Measurements from ENCODE around the gene OR2V1. TPM values are rescaled to one million over a fixed set of nuclear protein-coding genes. Genes with fewer than 3 reads are reported as not detected.

Gene OR2V1
- total and polyA plus RNA-seq, 2 donors (not counting 1 experiment from before 2014, with no cell fraction given) = not detected

DNA sequence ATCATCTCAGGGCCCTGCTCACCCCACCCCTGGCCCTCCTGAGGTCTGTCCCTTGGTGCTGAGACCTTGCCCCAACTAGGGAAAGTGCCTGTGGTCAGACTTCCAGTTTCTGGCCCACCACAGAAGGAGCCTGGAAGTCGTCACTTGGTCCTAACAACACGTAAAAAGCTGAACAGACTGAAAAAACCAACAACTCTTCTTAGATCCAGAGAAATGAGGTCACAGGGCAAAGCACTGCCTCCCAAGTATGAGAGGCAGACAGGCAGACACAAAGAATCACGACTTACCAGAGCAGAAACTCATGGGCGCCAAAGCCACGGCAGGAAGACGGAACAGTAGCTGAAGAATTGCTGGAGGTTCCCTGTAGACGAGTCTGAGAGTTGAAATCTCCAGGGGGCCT, 38.5 kb downstream of the OR2V1 start:
- Histone ChIP-seq H3K27me3 (replicated peaks in 1 of 4; ENCODE audit: control extremely low read depth in 1 of 4, control insufficient read depth in 3 of 4, insufficient read depth in 4 of 4, low read length in 3 of 4) (peaks cover 0 to 18% (median under 1%) of the 10 kb centered on the region in 4 experiments), H3K27ac (ENCODE audit: low read length in 2 of 2) (no peak overlapping the region), H3K4me3 (ENCODE audit: control extremely low read depth in 1 of 5, extremely low read depth in 1 of 5, insufficient read depth in 1 of 5, low read depth in 2 of 5, low read length in 4 of 5) (no peak overlapping the region), H3K9ac (ENCODE audit: low read length) (no peak overlapping the region), H3K9me3 (ENCODE audit: control extremely low read depth in 1 of 3, control insufficient read depth in 2 of 3, insufficient read depth in 1 of 3, low read length in 2 of 3) (no peaks in the 10 kb centered on the region), H4K20me1 (ENCODE audit: control insufficient read depth, insufficient read depth, low read length, poor library complexity, severe bottlenecking) (no peaks in the 10 kb centered on the region), H3K79me2 (ENCODE audit: control insufficient read depth, insufficient read depth, low read length) (no peaks in the 10 kb centered on the region), H3K4me1 (ENCODE audit: control insufficient read depth in 2 of 2, insufficient read depth in 2 of 2, low read length in 2 of 2) (no peaks in the 10 kb centered on the region), H3K4me2 (replicated peaks; ENCODE audit: low read depth, low read length, poor library complexity, severe bottlenecking) (no peak overlapping the region), H3K36me3 (replicated peaks in 1 of 2; ENCODE audit: control extremely low read depth in 1 of 2, control insufficient read depth in 1 of 2, extremely low read depth in 1 of 2, insufficient read depth in 2 of 2, low read length in 1 of 2) (no peaks in the 10 kb centered on the region), H2AFZ (ENCODE audit: insufficient read depth, low read depth, low read length, poor library complexity, severe bottlenecking) (no peak overlapping the region)
- 71% methylated on average over 7 of the region's 7 CpGs for WGBS (ENCODE audit: insufficient coverage)
- CTCF ChIA-PET = interaction anchor here (0.9 kb wide), 1 partner anchor 9 kb away, joined by 3 read pairs; no protein-coding TSS in a partner anchor
- POLR2A ChIA-PET = no interaction called here
- intact Hi-C loops (cut with micrococcal nuclease) = no loop called here
- Mint-ChIP-seq H3K4me3 (no peak overlapping the region), H3K27ac (no peak overlapping the region), H3K4me1 (no peaks in the 10 kb centered on the region), H3K9me3 (ENCODE audit: insufficient read depth) (no peaks in the 10 kb centered on the region), H3K27me3 (peaks cover 11% of the 10 kb centered on the region)
- TF ChIP-seq EZH2 (IDR thresholded peaks at IDR 0.05; ENCODE audit: borderline replicate concordance, insufficient read depth, low read depth, low read length, poor library complexity, severe bottlenecking) = no peak
- TF ChIP-seq, protein P1, sequence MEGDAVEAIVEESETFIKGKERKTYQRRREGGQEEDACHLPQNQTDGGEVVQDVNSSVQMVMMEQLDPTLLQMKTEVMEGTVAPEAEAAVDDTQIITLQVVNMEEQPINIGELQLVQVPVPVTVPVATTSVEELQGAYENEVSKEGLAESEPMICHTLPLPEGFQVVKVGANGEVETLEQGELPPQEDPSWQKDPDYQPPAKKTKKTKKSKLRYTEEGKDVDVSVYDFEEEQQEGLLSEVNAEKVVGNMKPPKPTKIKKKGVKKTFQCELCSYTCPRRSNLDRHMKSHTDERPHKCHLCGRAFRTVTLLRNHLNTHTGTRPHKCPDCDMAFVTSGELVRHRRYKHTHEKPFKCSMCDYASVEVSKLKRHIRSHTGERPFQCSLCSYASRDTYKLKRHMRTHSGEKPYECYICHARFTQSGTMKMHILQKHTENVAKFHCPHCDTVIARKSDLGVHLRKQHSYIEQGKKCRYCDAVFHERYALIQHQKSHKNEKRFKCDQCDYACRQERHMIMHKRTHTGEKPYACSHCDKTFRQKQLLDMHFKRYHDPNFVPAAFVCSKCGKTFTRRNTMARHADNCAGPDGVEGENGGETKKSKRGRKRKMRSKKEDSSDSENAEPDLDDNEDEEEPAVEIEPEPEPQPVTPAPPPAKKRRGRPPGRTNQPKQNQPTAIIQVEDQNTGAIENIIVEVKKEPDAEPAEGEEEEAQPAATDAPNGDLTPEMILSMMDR (IDR thresholded peaks at IDR 0.05) = no peak
- no peak for DNase-seq
- no peak for ATAC-seq (ENCODE audit: low read depth)

DNA sequence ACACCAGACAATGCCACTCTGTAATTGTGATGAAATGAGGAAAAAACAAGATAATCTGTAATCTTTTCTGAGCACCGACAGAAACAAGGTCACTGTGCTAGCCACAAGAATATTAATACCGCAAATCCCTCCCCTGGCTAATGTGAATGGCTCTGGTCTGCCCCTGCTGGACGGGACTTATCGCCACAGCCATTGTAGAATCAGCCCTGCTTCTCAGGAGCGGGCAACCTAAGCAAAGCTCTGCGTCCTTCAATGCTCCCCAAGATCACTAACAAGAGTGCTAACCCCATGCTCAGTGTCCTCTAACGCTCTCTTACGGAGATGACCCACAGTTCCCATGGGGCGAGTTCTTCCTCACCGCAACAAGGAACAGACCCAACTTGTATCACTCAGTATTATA, 42.7 kb downstream of the OR2V1 start:
- H3K27ac ChIP-seq (ENCODE audit: low read length in 2 of 2) = no peak overlapping the region
- H3K4me3 ChIP-seq (ENCODE audit: control extremely low read depth in 1 of 5, extremely low read depth in 1 of 5, insufficient read depth in 1 of 5, low read depth in 2 of 5, low read length in 4 of 5) = no peak overlapping the region
- ATAC-seq (ENCODE audit: low read depth) = no peak
- H4K20me1 ChIP-seq (ENCODE audit: control insufficient read depth, insufficient read depth, low read length, poor library complexity, severe bottlenecking) = no peaks in the 10 kb centered on the region
- 53% methylated on average over 6 of the region's 10 CpGs for WGBS (ENCODE audit: insufficient coverage)
- peaks cover 0 to 19% (median under 1%) of the 10 kb centered on the region in 4 experiments for H3K27me3 ChIP-seq (replicated peaks in 1 of 4; ENCODE audit: control extremely low read depth in 1 of 4, control insufficient read depth in 3 of 4, insufficient read depth in 4 of 4, low read length in 3 of 4)
- CTCF ChIA-PET = interaction anchor here (0.6 to 1.6 kb wide), 5 partner anchors 25 to 306 kb away, joined by 3 to 5 read pairs (median 3); no protein-coding TSS in a partner anchor
- TF ChIP-seq EZH2 (IDR thresholded peaks at IDR 0.05; ENCODE audit: borderline replicate concordance, insufficient read depth, low read depth, low read length, poor library complexity, severe bottlenecking) = no peak
- TF ChIP-seq, protein P1 (IDR thresholded peaks at IDR 0.05) = peak; percentile 51
- no peaks in the 10 kb centered on the region for H3K79me2 ChIP-seq (ENCODE audit: control insufficient read depth, insufficient read depth, low read length)
- H3K9me3 ChIP-seq (ENCODE audit: control extremely low read depth in 1 of 3, control insufficient read depth in 2 of 3, insufficient read depth in 1 of 3, low read length in 2 of 3) = no peaks in the 10 kb centered on the region
- no peak overlapping the region for H3K27ac Mint-ChIP-seq
- no peak overlapping the region for H3K4me2 ChIP-seq (replicated peaks; ENCODE audit: low read depth, low read length, poor library complexity, severe bottlenecking)
- H2AFZ ChIP-seq (ENCODE audit: insufficient read depth, low read depth, low read length, poor library complexity, severe bottlenecking) = no peak overlapping the region
- no peaks in the 10 kb centered on the region for H3K4me1 Mint-ChIP-seq
- DNase-seq = peak; percentile 38
- H3K4me1 ChIP-seq (ENCODE audit: control insufficient read depth in 2 of 2, insufficient read depth in 2 of 2, low read length in 2 of 2) = no peaks in the 10 kb centered on the region
- H3K27me3 Mint-ChIP-seq = peaks cover 15% of the 10 kb centered on the region
- intact Hi-C loops (cut with micrococcal nuclease) = loop anchor here (10.0 kb wide), 1 partner anchor 223 kb away; the partner anchor contains the start of gene ZFP62
- H3K4me3 Mint-ChIP-seq = no peak overlapping the region
- no peaks in the 10 kb centered on the region for H3K9me3 Mint-ChIP-seq (ENCODE audit: insufficient read depth)
- H3K36me3 ChIP-seq (replicated peaks in 1 of 2; ENCODE audit: control extremely low read depth in 1 of 2, control insufficient read depth in 1 of 2, extremely low read depth in 1 of 2, insufficient read depth in 2 of 2, low read length in 1 of 2) = no peaks in the 10 kb centered on the region
- POLR2A ChIA-PET = no interaction called here
- no peak overlapping the region for H3K9ac ChIP-seq (ENCODE audit: low read length)

All from B cell (primary cell).